ENCODE results near the gene STXBP1.

The STXBP1 gene

GRCh38 chr9:127712371-127712770, 100.3 kb downstream of the STXBP1 start:
- DNase-seq (ENCODE audit: extremely low read depth in 1 of 2, low read depth in 1 of 2), result no peak

GRCh38 chr9:127712867-127713266, 100.8 kb downstream of the STXBP1 start:
- no peak for DNase-seq (ENCODE audit: extremely low read depth in 1 of 2, low read depth in 1 of 2)

DNA sequence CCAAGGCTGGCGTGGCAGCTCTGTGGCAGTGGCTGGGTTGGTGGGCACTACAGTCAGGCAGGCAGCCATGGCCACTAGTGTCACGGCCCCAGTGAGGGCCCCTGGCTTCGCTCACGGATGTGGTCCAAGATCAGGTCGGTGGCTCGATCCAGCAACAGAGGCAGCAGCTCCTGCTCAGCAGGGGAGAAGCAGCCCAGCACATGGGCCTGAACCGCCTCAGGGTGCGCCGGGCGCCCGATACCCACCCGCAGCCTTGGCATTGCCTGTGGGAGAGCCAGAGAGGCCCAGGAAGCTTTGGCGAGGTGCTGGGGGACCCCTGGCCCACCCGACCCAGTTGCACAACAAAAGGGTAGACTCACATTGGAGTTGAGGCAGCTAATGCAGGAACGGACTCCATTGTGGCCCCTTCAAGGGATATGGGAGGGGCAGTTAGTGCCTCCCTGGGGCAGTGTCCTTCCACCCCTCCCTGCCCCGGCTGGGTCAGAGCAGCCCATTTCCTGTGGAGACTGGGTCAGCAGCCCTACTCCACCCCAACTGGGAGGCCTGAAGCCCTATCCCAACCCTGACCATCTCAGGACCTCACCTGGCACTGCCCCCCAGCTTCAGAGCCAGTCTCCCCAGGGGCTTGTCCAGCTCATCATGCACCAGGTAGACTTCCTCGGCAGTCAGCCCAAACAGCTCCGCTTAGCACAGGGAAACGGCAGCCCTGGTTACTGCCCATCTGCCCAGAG, 102.1 kb downstream of the STXBP1 start:
- DNase-seq (ENCODE audit: extremely low read depth in 1 of 2, low read depth in 1 of 2), result no peak

- DNase-seq (ENCODE audit: extremely low read depth in 1 of 2, low read depth in 1 of 2), result no peak
These were observed 102.9 kb downstream of the STXBP1 start for GRCh38 chr9:127714951-127715469.

- peak; percentile 91 to 96 for DNase-seq (ENCODE audit: extremely low read depth in 1 of 2, low read depth in 1 of 2)
These were observed 103.6 kb downstream of the STXBP1 start, which contains the start of the genes PTRH1 and TTC16 for GRCh38 chr9:127715470-127716337. PTRH1 (minus strand) TSS chr9:127715663; CDS start chr9:127715639, 24 bp downstream. TTC16 (plus strand) TSS chr9:127716079; CDS start chr9:127716146, 67 bp downstream.

GRCh38 chr9:127716412-127716811, 104.3 kb downstream of the STXBP1 start:
- DNase-seq (ENCODE audit: extremely low read depth in 1 of 2, low read depth in 1 of 2), result no peak

DNA sequence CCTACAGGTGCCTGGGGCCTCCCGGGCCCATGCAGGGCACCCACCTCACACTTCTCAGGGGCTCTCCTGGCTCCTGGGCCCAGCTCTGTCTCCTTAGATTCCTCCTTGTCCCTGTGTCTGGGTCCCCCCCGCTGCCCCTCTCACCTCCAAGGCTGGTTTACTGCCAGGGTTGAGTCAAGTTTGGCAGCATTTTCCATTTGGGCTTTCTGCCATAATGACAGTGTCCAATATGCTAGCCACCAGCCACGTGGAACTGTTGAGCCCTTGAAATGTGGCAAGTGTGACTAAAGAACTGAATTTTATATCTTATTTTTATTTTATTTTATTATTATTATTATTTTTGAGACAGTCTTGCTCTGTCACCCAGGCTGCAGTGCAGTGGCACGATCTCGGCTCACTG, 105.7 kb downstream of the STXBP1 start:
- no peak for DNase-seq (ENCODE audit: extremely low read depth in 1 of 2, low read depth in 1 of 2)

GRCh38 chr9:127720031-127720864, 108.2 kb downstream of the STXBP1 start:
- DNase-seq (ENCODE audit: extremely low read depth in 1 of 2, low read depth in 1 of 2), result no peak

DNA sequence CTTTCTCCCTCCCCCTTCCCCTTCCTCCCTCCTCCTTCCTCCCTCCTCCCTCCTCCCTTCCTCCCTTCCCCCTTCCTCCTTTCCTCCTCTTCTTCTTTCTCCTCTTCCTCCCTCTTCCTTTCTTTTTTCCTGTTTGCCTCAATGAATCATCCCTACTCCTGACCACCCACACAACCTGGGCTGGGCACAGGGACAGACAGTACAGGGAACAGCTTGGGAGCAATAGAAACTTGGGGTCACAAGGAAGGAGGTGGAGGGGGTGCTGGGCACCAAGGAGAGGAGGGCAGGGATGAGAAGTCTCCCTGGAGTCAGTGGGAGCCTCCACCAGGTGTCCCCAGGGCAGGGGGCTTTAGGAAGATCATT, 108.8 kb downstream of the STXBP1 start:
- DNase-seq (ENCODE audit: extremely low read depth in 1 of 2, low read depth in 1 of 2), result no peak

DNA sequence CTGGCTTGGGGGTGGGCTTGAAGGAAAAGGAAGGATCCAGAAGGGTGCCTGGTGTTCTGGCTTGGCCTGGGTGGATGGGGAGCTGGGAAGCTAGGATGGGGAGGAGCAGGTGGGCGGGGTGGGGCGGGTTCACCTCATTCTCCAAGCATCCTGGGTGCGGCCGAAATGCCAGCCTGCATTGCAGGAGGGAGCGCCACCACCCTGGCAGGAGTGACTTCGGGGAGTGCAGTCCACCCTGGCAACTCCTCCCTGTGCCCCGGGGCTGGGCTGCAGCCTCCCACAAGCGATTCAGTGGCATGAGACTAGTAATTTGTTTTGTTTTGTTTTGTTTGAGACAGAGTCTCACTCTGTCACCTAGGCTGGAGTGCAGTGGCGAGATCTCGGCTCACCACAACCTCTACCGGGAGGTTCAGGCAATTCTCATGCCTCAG, 109.3 kb downstream of the STXBP1 start:
- DNase-seq (ENCODE audit: extremely low read depth in 1 of 2, low read depth in 1 of 2), result no peak

GRCh38 chr9:127722055-127722745, 110.1 kb downstream of the STXBP1 start:
- DNase-seq (ENCODE audit: extremely low read depth in 1 of 2, low read depth in 1 of 2), result no peak

- no peak for DNase-seq (ENCODE audit: extremely low read depth in 1 of 2, low read depth in 1 of 2)
These were observed 110.9 kb downstream of the STXBP1 start for GRCh38 chr9:127723013-127723412.

DNA sequence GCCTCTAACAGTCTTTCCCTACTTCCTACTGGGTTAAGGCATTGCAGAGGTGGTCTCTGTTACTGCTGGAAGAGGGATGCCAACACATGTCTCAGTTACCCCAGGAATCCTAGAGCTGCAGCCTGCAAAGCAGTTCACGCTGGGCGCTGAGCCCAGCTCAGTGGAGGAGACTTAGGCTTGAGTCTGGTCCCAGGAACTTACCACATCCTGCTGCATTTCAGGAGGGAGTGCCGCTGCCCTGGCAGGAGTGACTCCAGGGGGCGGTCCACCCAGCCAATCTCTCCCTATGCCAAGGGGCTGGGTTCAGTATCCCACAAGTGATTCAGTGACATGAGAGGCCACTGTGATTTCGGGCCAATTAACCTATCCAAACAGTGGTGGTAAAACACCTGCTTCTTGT, 111.4 kb downstream of the STXBP1 start:
- no peak for DNase-seq (ENCODE audit: extremely low read depth in 1 of 2, low read depth in 1 of 2)

- DNase-seq (ENCODE audit: extremely low read depth in 1 of 2, low read depth in 1 of 2), result no peak
These were observed 111.9 kb downstream of the STXBP1 start for GRCh38 chr9:127724012-127724411.

GRCh38 chr9:127726871-127727270, 114.8 kb downstream of the STXBP1 start:
- no peak for DNase-seq (ENCODE audit: extremely low read depth in 1 of 2, low read depth in 1 of 2)

DNA sequence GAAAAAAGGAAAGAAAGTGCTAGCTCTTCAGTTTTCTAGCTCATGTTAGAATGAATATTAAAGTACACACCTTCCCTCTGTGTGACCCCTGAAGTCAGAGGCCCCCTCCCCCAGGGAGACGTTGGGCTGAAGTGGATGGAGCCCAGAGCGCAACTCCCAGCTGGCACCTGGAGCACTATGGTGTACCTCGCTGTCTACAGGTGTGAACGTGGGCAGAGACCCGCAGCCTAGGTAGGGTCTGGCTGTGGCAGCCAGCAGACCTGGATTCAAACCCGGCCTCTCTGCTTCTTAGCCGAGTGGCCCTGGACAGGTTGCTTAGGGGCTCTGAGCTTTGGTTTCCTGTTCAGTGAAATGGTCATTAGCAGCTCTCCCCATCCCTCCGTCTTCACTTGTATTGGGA, 116.7 kb downstream of the STXBP1 start:
- no peak for DNase-seq (ENCODE audit: extremely low read depth in 1 of 2, low read depth in 1 of 2)

DNA sequence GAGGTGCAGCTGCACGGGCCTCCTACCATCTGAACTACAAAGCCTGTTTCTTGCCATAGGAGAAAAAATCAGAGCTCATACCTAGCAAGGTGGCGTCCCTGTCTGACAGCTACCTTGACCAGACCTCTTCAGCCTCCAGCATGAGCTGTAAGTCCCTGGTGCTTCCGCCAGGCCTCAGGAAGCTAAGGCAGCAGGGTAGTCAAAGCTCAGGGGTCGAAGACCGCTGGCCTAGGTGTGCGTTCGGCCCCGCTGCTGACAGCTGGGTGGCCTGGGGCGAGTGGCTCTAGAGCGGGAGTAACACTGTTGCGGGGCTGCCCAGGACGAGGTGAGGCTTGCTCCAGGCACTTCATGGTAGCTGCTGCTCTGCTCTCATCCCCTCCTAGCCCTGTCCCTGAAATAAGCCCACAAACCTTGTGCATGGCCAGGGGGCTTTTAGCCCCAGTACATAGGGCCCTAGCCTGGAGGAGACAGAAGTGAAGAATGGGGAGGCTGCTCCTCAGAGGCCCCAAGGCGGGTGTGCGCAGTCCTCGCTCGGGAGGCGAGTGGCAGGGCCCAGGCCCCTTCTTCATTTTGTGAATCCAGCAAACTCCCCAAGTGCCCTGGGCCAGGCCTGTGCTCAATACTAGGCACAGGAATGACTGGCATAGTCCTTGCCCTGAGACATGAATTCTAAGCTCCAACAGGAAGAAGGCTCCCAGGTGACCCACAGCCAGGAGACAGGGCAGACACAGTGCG, 117.6 kb downstream of the STXBP1 start:
- DNase-seq (ENCODE audit: extremely low read depth in 1 of 2, low read depth in 1 of 2), result no peak

DNA sequence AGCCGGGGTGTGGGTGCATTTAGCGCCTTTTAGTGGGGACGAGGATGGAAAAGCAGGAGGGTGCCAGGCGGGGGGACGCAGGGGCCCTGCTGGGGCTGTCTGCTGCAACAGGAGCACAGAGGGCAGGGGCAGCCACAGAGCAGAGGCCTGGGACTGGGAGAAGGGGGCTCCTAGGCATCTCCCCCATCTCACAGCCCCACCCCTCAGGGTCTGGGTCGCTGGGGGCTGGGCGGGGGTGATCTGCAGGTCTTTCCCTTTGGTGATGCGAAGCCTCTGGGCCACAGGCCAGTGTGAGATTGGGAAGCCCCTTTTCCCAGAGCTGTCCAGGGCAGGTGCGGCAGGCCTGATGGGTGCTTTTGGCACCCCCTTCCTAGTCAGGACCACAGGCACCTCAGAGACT, 118.2 kb downstream of the STXBP1 start:
- DNase-seq (ENCODE audit: extremely low read depth in 1 of 2, low read depth in 1 of 2), result no peak

DNA sequence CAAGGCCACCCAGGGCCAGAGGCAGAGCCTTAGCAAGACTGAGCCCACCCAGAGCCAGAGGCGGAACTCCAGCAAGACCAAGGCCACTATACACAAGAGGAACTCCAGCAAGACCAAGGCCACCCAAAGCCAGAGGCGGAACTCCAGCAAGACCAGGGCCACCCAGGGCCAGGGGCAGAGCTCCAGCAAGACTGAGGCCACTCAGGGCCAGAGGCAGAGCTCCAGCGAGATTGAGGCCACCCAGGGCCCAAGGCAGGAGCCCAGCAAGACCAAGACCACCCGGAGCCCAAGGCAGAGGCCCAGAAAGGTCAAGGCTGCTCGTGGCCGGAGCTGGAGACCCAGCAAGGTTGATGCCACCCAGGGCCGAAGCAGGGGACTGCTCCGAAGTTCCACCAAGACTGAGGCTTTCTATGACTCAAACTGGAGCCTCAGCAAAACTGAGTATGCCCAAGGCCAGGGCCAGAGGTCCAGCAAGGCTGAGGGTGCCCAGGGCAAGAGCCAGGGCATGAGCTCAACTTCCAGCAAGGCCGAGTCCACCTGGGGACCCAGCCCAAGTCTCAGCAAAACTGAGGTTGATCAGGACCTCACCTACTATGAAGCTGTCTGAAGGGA, 118.8 kb downstream of the STXBP1 start:
- DNase-seq (ENCODE audit: extremely low read depth in 1 of 2, low read depth in 1 of 2), result no peak

Data from activated CD8-positive, alpha-beta memory T cell treated with anti-CD3 and anti-CD28 coated beads for 1 hour (primary cell).